H4 (cell line): ENCODE data around the gene EYA4. TPM values are rescaled to one million over a fixed set of nuclear protein-coding genes. Genes with fewer than 3 reads are reported as not detected.
A peak's percentile ranks its signal among the peaks of the same experiment; 100 is the strongest.
"Not testable (repeated sequence)": the region's sequence is repeated elsewhere in the genome, so short reads cannot be mapped to it uniquely, and the experiment has no call there.

Experiments
- DNase-seq: peaks from one replicate; pipeline ENCODE4 v3.0.0-alpha.2; 2015; ENCODE audit warnings: low spot score
- total RNA-seq: library from RNA; depleted of rRNA; stranded (reverse); fragments of >200 nt; shearing (Covaris generic); gene quantifications from 2 replicates; pipeline ENCODE4 v1.2.3, GENCODE V29; 2014

Gene EYA4
- total RNA-seq, 1 experiment from 2014 or later, result 25.7 TPM

GRCh38 chr6:133523816-133524215, 282.7 kb downstream of the EYA4 start:
- DNase-seq, result no peak

GRCh38 chr6:133526436-133526835, 285.3 kb downstream of the EYA4 start:
- no peak for DNase-seq

DNA sequence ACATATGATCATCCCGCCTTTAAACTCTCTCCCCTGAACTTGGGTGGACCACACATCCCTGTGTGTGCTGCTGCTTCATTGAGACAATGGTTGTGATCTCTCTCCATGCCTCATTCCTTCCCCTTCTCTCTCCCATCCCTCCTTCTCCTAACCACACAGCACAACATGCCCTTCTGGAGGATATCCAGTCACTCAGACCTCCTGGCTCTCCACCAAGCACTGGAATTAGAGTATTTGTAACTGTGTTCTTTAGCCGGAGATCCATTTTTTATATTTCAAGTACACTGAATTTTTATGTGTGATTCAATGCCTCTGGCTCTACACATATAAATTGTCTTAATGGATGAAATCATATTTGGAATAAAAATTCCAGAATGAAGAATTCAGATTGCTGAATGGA, 287.4 kb downstream of the EYA4 start:
- DNase-seq, result no peak

GRCh38 chr6:133532908-133533307, 291.8 kb downstream of the EYA4 start:
- no peak for DNase-seq

DNA sequence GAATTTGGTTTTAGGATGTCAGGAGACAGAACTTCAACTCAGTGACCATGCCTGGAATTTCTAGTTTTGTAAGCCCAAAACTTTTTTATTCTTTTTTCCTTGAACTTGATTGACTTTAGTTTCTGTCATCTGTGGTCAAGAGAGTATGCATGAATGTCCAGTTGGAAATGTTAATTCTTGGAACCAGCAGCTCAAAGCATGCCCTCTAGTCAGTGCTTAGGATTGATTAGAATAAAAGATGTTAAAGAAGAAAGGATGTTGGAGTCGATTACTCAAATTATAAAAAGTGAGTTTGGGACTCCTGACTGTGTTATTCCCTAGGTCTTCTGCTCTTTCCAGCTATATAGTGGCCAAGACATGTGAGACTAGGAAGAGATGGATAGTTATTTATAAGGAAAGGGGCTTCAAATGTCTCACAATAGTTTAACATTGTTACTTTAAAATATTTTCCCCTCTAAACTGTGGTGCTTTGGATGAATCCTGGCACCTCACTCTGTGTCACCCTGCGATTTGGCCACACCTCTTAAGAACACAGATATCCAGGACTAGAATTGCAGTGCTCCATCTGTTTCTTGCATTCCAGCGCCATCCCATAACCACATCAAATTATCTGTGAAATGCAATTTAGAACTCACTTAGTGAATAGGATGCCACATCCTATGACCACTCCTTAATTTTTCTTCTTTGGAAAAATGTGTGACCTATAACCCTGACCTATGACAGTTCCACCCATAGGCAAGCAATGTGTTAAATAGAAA, 298.5 kb downstream of the EYA4 start:
- no peak for DNase-seq

DNA sequence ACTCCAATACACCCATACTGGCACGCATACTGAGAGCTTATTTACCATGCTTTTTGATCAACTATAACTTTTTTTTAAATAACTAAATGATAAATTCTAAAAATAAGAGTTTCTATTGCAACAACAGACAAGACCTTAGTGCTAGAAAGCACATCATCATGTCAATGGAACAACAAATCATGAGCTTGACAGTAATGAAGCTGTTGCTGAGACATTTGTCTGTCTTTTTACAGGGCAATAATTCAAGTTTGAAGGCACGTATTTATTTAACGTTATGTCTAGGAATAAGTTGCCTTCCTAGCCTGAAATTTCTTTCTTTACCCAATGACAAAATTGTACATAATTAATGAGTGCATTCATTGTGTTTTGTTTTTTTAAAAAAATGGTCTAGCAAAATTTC, 299.2 kb downstream of the EYA4 start:
- DNase-seq, result no peak

GRCh38 chr6:133541040-133541439, 299.9 kb downstream of the EYA4 start:
- DNase-seq, result no peak

- no peak for DNase-seq
Measured at GRCh38 chr6:133542056-133542821, 301.1 kb downstream of the EYA4 start.

GRCh38 chr6:133544419-133544818, 303.3 kb downstream of the EYA4 start:
- DNase-seq, result no peak

DNA sequence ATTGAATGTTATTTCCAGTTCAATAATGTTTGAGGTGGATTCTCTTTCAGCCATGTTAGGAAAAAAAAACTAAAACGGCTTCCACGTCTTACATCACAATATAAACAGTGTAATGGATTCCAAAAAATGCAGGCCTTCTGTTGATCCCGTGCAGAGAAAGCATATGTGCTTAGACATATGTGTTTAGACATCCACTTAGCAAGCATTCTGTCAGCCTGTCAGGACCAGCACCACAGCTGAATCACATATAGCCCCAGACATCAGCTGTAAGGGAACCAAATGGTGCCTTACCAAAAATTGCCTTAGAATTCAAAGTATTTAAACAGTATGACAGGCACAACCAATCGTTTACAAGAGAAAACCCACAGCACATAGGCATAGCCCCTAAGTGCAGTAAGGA, 304.9 kb downstream of the EYA4 start:
- no peak for DNase-seq

DNA sequence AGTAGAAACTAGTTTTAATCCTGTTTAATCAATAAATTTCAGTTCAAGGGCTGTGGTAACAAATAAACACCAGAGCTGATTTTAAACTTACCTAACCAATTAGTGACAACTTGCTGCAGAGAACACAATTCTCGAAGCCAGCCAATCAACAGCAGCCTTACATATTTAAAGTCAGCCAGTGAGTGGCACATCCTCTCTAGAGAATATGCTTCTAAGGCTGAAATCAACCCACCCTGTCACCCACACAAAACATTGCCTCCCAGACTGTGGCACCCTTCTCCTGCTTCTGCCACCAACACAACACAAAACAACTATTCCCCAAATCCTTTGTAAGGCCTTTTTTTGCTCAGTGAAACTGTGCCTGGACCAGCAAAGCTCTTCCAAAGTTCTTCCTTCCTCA, 306.0 kb downstream of the EYA4 start:
- DNase-seq, result no peak

DNA sequence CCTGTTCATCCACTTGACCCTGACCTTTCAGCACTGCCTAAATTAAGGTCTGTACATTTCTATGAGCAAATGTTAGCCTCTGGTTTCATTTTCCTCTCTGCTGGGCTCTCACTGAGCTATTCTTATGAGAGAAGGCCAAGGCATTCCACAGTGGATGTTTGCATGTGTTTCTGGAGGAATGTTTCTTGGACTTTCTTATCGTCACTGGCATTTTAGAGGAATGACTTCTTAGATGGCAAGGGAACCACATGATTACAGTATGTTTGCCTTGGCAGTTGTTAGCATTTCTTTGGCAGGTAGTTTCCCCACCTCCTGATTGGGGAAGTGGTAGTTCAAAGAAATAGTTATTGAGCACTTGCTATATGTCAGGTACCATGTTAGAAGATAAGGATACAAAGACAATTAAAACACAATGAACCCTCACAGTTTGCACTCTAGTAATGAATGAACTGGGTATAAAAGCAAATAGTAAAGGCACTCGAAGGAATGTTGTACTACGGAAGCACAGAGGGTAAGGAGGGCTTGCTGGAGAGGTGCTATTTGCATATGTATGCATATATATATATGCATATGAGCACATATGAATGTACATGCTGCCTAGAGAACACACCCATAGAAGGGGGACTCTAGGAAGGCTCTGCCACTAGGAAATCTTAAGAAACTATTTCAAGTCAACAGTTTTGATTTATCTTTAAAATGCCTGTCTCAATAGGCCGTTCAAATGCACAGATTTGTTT, 307.4 kb downstream of the EYA4 start:
- DNase-seq, result no peak

DNA sequence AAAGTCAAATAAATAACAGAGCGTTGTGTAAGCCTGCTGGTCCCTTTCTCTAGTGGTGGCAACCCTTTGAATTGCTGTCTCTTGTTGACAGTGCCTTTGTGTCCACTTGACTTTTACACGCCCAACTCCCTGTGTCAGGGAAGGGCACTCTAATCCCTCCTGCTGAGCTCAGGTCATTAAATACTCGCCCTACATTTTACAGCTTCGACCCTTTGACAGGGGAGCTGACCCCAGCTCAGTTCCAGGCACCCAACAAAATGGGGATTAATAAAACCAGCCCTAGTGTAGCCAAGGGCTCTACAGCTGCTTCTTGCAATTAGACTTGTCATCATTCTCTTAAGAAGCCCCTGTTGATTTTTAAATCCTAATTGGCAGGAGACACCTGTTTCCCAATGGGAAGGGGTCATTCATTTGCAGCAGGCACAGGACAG, 308.2 kb downstream of the EYA4 start:
- DNase-seq, result no peak

- DNase-seq, result no peak
Measured at GRCh38 chr6:133550026-133550425, 308.9 kb downstream of the EYA4 start.

DNA sequence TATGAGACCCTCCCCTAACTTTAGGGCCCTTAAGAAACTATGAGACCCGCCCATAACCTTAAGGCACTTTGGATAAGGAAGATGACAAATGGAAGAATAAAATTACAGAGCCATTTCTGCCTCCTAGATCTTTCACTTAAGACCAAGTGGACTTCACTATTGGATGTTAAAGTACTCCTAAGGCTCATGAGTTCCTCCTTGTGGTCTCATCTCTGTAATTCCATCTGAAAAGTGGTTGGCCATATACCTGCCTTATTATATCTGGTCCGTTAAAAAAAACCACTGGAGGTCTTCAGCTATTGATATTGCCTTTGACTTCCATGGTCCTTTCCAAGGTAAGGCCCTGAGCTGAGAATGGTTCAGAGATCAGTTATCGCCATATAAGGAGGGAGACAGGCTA, 310.3 kb downstream of the EYA4 start:
- DNase-seq, result peak; percentile 39

GRCh38 chr6:133551847-133552341, 310.7 kb downstream of the EYA4 start:
- peak; percentile 91 for DNase-seq

GRCh38 chr6:133553652-133554051, 312.5 kb downstream of the EYA4 start:
- peak; percentile 55 for DNase-seq

GRCh38 chr6:133554121-133554520, 313.0 kb downstream of the EYA4 start:
- not testable (repeated sequence) for DNase-seq

DNA sequence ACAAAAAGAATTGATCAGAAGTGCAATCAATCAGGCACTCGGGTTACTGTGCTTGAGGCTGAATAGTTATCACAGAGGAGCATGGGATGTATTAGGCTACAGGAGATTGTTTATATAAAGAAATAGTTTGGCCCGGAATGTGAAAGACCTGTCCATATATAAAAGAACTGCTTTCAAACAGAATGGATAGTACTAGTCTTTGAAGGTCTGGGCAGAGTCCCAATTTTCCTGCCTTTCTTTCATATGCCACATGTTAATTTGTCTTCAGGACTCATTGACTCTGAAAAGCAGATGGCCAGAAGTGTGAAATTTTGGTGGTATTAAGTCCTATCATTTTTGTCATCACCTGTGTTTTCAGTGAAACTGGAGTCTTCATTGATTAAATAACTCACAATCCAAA, 314.5 kb downstream of the EYA4 start:
- no peak for DNase-seq

GRCh38 chr6:133559926-133560325, 318.8 kb downstream of the EYA4 start:
- DNase-seq, result no peak

GRCh38 chr6:133567636-133568035, 326.5 kb downstream of the EYA4 start:
- DNase-seq, result no peak
